ENCODE measurements around the gene LCE2B. TPM values are rescaled to one million over a fixed set of nuclear protein-coding genes. Genes with fewer than 3 reads are reported as not detected.

Gene LCE2B
- total RNA-seq, 1 experiment from 2014 or later, result not detected

- no peak within 1 kb of the TSS for H3K27ac Mint-ChIP-seq
- Histone ChIP-seq H4K8ac (replicated peaks; ENCODE audit: insufficient read length, low read depth, low read length) (no peak within 1 kb of the TSS), H4K20me1 (ENCODE audit: control insufficient read depth, insufficient read depth, insufficient read length) (no peaks in the 10 kb centered on the region), H2BK12ac (ENCODE audit: insufficient read length, low read depth, low read length) (no peak within 1 kb of the TSS), H2BK15ac (ENCODE audit: low read depth, low read length) (no peak within 1 kb of the TSS), H3K23me2 (ENCODE audit: insufficient read length, low read depth, low read length, poor library complexity, severe bottlenecking) (no peaks in the 10 kb centered on the region), H3K18ac (ENCODE audit: insufficient read length, low read depth, low read length) (no peak within 1 kb of the TSS), H3K79me1 (ENCODE audit: insufficient read depth, low read depth, low read length, poor library complexity, severe bottlenecking) (no peaks in the 10 kb centered on the region), H2BK5ac (ENCODE audit: insufficient read length, low read length) (no peak within 1 kb of the TSS), H2BK120ac (ENCODE audit: low read depth, low read length, poor library complexity, severe bottlenecking) (no peak within 1 kb of the TSS), H3T11ph (ENCODE audit: low read length) (no peak within 1 kb of the TSS), H4K91ac (ENCODE audit: insufficient read length, low read depth, low read length) (no peak within 1 kb of the TSS), H3K4me2 (ENCODE audit: insufficient read depth, insufficient read length, low read length) (no peak within 1 kb of the TSS), H3K23ac (ENCODE audit: insufficient read length, low read depth, low read length) (no peak within 1 kb of the TSS), H3K4ac (ENCODE audit: low read depth, low read length) (no peak within 1 kb of the TSS), H3K9me3 (ENCODE audit: control insufficient read depth, low read depth, low read length) (peaks cover 76% of the 10 kb centered on the region), H3K56ac (ENCODE audit: insufficient read length, low read depth, low read length) (no peak within 1 kb of the TSS), H3K14ac (ENCODE audit: insufficient read depth, low read length) (no peak within 1 kb of the TSS), H3K9ac (ENCODE audit: extremely low read depth, insufficient read length, low read length) (no peak within 1 kb of the TSS), H3K27ac (ENCODE audit: insufficient read length, low read depth, low read length) (no peak within 1 kb of the TSS), H2BK20ac (ENCODE audit: low read depth, low read length, poor library complexity, severe bottlenecking) (no peak within 1 kb of the TSS), H2AFZ (ENCODE audit: low read length) (no peak within 1 kb of the TSS), H3K4me1 (ENCODE audit: insufficient read depth, low read length) (no peaks in the 10 kb centered on the region), H2AK5ac (ENCODE audit: insufficient read length, low read length) (no peak within 1 kb of the TSS), H3K27me3 (ENCODE audit: insufficient read depth, low read length) (no peaks in the 10 kb centered on the region), H3K79me2 (ENCODE audit: insufficient read depth, low read length) (no peaks in the 10 kb centered on the region), H4K5ac (ENCODE audit: insufficient read length, low read depth, low read length) (no peak within 1 kb of the TSS)
- WGBS (ENCODE audit: extremely low coverage, insufficient read length, low lambda C conversion rate), result no CpG with 5 or more reads among the region's 2 CpGs
- no peak within 1 kb of the TSS for H3K4me3 Mint-ChIP-seq
- H3K36me3 Mint-ChIP-seq (ENCODE audit: insufficient read depth in 1 of 3, low read depth in 3 of 3), result peaks cover 9 to 24% (median 16%) of the 10 kb centered on the region in 3 experiments; a peak in 5 of 7 replicates
- TF ChIP-seq, protein P1, sequence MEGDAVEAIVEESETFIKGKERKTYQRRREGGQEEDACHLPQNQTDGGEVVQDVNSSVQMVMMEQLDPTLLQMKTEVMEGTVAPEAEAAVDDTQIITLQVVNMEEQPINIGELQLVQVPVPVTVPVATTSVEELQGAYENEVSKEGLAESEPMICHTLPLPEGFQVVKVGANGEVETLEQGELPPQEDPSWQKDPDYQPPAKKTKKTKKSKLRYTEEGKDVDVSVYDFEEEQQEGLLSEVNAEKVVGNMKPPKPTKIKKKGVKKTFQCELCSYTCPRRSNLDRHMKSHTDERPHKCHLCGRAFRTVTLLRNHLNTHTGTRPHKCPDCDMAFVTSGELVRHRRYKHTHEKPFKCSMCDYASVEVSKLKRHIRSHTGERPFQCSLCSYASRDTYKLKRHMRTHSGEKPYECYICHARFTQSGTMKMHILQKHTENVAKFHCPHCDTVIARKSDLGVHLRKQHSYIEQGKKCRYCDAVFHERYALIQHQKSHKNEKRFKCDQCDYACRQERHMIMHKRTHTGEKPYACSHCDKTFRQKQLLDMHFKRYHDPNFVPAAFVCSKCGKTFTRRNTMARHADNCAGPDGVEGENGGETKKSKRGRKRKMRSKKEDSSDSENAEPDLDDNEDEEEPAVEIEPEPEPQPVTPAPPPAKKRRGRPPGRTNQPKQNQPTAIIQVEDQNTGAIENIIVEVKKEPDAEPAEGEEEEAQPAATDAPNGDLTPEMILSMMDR (conservative IDR thresholded peaks at IDR 0.05), result no peak
- peaks cover 88 to 94% of the 10 kb centered on the region in 2 experiments for H3K9me3 Mint-ChIP-seq
- no peaks in the 10 kb centered on the region for H3K27me3 Mint-ChIP-seq (ENCODE audit: low read depth)
- DNase-seq, result no peak
- no peaks in the 10 kb centered on the region for H3K4me1 Mint-ChIP-seq
Observed at GRCh38 chr1:152707860-152708259, 21.9 kb downstream of the LCE2B start, which contains the start of gene LCE4A. LCE4A (plus strand) TSS chr1:152708160; CDS start chr1:152709076, 916 bp downstream.

Measured in H9 (cell line).